Fibroblast of skin of scalp (primary cell): ENCODE data around the gene MIPOL1.

Experiments used
- DNase-seq: peaks from one replicate; pipeline ENCODE4 v3.0.0-alpha.2; 2013

The MIPOL1 gene

GRCh38 chr14:37234222-37234621 lies 36.5 kb downstream of the MIPOL1 start:
- no peak for DNase-seq

GRCh38 chr14:37236044-37236443 lies 38.3 kb downstream of the MIPOL1 start:
- peak; percentile 75 for DNase-seq

DNA sequence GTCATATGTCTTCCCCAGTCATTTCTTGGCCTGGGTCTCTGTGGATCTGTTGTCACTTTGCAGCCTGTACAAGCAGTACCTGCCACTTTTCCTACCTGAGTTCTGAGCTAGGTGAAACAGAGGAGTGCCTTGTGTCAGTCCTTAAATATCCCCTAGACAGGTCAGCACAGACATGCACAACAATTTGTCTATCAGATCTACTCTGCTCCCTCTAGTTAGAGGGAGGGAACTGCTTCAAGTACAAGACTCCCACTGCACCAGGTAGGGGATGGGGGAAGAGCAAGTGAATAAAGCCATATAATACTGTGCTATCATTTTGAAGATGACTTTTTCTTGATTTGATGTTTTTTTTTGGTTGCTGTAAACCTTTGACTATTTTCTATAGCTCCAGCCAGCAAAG lies 39.4 kb downstream of the MIPOL1 start:
- DNase-seq: no peak

DNA sequence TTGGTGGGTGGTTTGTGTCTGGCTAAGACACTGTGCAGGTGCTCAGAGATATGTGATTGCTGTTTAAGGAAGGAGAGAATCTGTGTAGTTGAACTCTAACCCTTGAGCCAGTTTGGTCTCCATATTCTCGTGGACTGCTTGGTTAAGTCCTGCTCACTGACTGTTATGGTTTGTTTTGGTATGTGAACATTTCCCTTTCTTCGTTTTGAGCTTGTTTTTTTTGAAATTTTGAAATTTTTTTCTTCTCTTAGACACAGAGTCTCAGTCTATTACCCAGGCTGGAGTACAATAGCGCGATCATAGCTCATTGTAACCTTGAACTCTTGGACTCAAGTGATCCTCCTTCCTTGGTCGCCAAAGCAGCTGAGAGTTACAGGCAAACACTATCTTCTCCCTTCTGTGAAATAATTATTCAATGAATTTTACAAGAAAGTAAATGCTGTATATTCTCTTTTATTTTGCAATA lies 40.0 kb downstream of the MIPOL1 start:
- no peak for DNase-seq

- no peak for DNase-seq
These were observed 43.5 kb downstream of the MIPOL1 start for GRCh38 chr14:37241198-37241597.

GRCh38 chr14:37246427-37246829 lies 48.7 kb downstream of the MIPOL1 start:
- DNase-seq: peak; percentile 49

GRCh38 chr14:37247791-37248461 lies 50.2 kb downstream of the MIPOL1 start:
- no peak for DNase-seq

DNA sequence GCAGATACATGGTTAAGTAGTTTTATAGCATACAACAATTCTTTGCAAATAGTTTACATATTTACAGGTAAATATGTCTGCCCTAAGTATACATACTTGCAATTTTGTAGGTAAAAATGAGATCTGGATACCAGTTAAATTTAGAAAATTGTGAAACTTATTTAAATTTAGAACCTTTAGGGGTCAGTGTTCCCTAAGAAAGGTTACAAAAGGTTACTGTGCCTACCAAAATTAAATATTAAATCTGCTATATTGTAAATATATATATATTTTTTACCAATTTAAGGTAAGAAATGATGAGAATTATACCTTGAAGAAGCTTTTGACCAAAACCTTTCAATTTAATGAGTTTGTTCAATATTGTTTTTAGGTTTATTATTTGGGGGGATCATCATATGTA lies 54.0 kb downstream of the MIPOL1 start:
- no peak for DNase-seq

- DNase-seq: no peak
These were observed 54.7 kb downstream of the MIPOL1 start for GRCh38 chr14:37252434-37252833.

GRCh38 chr14:37253905-37254304 lies 56.2 kb downstream of the MIPOL1 start:
- peak; percentile 83 for DNase-seq

GRCh38 chr14:37254411-37254947 lies 56.7 kb downstream of the MIPOL1 start:
- no peak for DNase-seq

DNA sequence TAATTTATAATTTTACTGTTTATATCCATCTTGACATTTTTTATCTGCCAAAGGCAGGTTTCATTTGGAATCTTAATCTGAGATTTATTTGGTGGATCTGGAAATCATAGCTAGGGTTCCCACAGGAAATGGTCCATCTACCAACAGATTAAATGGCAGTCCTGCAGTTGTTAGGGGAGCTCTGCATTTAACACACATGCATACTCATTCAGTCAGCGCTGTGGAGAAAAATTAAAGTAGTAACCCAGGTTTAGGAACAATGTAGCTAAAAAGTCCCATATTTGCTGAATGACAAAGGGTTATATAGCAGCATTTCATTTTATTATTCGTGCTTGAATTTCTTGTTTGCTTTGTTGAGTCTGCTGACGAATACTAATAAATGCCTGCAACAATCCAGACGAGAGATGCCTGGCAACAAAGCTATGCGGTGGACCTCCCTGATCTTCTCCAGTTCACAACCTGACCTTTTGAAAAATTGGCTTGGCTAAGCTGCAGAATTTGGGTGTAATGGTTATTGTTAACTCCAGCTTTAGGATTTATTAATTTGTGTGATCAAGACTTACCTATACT lies 59.8 kb downstream of the MIPOL1 start:
- DNase-seq: no peak

DNA sequence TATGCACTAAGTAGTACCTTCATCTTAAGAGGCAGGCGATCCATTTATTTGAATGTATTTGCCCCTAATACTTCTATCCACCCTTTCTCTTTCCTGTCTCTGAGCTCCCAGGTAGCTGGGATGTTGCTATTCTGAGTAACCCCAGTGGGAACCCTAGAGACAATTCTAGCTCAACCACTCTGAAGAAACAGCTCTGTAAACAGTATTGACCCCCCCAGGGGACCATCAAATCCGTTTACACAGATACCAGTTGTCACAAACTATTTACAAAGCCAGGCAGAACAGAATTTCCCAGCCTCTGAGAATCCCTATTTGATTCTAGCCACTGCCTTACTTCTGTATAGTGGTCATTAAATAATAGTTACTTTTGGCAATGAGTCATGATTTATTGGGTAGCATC lies 64.9 kb downstream of the MIPOL1 start:
- no peak for DNase-seq

GRCh38 chr14:37263656-37264236 lies 66.0 kb downstream of the MIPOL1 start:
- no peak for DNase-seq

GRCh38 chr14:37268788-37269187 lies 71.1 kb downstream of the MIPOL1 start:
- DNase-seq: no peak

DNA sequence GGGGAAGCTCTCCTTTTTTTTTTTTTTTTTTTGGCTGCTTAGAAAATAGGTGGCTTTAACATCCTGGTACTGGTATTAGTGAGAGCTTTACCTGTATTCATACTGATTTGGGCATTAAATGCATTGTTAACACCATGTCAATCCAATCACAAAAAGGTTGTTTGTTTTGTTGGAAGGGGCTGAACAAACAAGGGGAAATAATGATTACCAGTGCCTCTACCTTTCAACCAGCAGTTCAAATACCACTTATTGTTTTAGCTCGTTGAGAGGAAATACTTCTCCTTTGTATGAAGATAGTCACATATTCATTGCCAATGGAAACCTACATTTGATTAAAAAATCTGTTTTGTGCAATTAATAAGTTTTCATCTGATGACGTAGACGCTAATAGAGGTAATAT lies 72.9 kb downstream of the MIPOL1 start:
- no peak for DNase-seq

DNA sequence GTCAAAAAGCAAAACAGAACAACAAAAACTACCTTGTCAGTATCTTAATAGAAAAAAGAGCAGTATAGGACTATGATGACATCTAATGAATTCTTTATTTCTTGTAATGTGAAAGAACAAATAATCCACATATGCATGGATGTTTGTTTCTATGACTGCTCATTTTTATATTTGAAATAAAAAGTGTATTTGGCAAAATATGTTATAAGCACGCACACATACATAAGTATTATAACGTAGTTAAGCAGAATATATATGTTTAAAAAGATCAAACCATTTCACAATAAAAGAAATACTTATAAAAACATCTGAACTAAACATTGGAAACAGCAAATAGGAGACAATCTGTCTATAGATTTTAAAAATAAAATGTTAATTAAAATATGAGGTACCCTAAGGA lies 74.8 kb downstream of the MIPOL1 start:
- DNase-seq: no peak

DNA sequence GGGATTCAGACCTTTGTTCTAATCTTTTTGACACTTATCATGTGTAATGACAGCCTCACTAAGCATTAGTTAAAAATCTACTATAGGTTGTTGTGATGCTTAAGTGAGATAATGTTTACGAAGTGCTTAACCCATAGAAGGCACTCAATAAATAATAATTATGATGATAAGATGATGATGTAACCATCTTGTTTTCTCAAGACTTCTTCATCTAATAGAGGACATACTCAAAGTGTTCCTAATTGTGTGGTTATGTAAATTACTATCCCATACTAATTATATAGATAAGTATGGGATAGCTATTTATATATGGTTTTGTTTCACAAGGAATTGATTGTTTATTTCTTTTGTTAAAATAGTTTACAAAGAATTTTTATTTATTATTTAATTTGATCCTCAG lies 76.9 kb downstream of the MIPOL1 start:
- no peak for DNase-seq

- no peak for DNase-seq
These were observed 78.2 kb downstream of the MIPOL1 start for GRCh38 chr14:37275963-37276362.

- DNase-seq: no peak
These were observed 81.2 kb downstream of the MIPOL1 start for GRCh38 chr14:37278636-37279538.

GRCh38 chr14:37279818-37280217 lies 82.1 kb downstream of the MIPOL1 start:
- no peak for DNase-seq

DNA sequence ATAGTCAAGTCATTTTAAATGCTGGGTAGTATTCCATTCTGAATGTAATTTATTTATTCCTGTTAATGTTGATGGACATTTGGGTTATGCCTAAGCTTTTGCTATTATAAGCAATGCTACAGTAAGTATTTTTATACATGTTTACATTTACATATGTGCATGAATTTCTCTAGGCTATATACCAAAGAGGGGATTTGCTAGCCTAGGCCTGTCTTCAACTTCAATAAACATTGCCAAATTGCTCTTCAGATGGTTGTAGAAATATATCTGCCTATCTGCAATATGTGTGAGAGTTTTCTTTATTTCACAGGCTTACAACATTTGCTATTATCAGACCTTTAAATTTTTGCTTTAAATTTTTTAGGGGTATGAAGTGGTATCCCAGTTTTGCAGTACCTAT lies 87.0 kb downstream of the MIPOL1 start:
- no peak for DNase-seq

- DNase-seq: no peak
These were observed 87.5 kb downstream of the MIPOL1 start for GRCh38 chr14:37285220-37285619.
